Thoracic aorta (tissue), 2 donors: ENCODE results near the gene TNFRSF12A. TPM values are rescaled to one million over a fixed set of nuclear protein-coding genes. Genes with fewer than 3 reads are reported as not detected.

ENCODE experiments used
- ATAC-seq: fragments of 150-250 bp; one replicate; pipeline ENCODE4 v1.8.0; 2017; ENCODE audit warnings: low read depth; ENCODE audit not compliant: insufficient number of reproducible peaks, low FRiP score
- DNase-seq: peaks from one replicate; pipeline ENCODE4 v3.0.0-alpha.2; 2020; ENCODE audit warnings: low spot score
- H3K27ac ChIP-seq, 2 donors: fragments of 200-600 bp; sonication (generic); 1 replicate in 1 of 2; 2 replicates in 1 of 2; pipeline ENCODE4 v1.5.1; 2016; ENCODE audit warnings: mild to moderate bottlenecking in 2 of 2, moderate library complexity in 2 of 2
- H3K27me3 ChIP-seq: fragments of 200-600 bp; sonication (generic); replicated peaks from 2 replicates; pipeline ENCODE4 v1.6.0; 2016; ENCODE audit warnings: mild to moderate bottlenecking; ENCODE audit not compliant: insufficient read depth
- H3K36me3 ChIP-seq: fragments of 200-600 bp; sonication (generic); one replicate; pipeline ENCODE4 v1.5.1; 2016
- H3K4me1 ChIP-seq, 2 donors: fragments of 200-600 bp; sonication (generic); 1 replicate in 1 of 2; 2 replicates in 1 of 2; pipeline versions ENCODE4 v1.5.1 to v1.6.0; 2016; ENCODE audit warnings: low read depth in 2 of 2, mild to moderate bottlenecking in 1 of 2; ENCODE audit not compliant: control insufficient read depth in 1 of 2
- H3K4me3 ChIP-seq: fragments of 200-600 bp; sonication (generic); 2 replicates; pipeline ENCODE4 v1.5.1; 2016; ENCODE audit warnings: mild to moderate bottlenecking
- H3K9me3 ChIP-seq: fragments of 200-600 bp; sonication (generic); 2 replicates; pipeline ENCODE4 v1.5.1; 2016
- CTCF ChIP-seq: fragments of 200-600 bp; sonication (generic); IDR thresholded peaks from one replicate; pipeline ENCODE4 v1.5.1; 2019; ENCODE audit warnings: antibody characterized with exemption
- total RNA-seq, 2 donors: library from RNA; depleted of rRNA; stranded (reverse); fragments of >200 nt; gene quantifications; one replicate each; pipeline versions ENCODE4 v1.1.0 to v1.2.3, GENCODE V29; 2016

The TNFRSF12A gene
- total RNA-seq, 2 donors from 2014 or later, result 274 to 461 TPM

- Histone ChIP-seq H3K27ac (no peak within 1 kb of the TSS), H3K4me3 (peak within 1 kb of the TSS; percentile 76), H3K36me3 (no peaks in the 10 kb centered on the region), H3K4me1 (peaks cover 15 to 17% of the 10 kb centered on the region in 2 donors), H3K9me3 (no peaks in the 10 kb centered on the region), H3K27me3 (peaks cover 23% of the 10 kb centered on the region)
- TF ChIP-seq CTCF, result no peak
- no peak for ATAC-seq
- no peak for DNase-seq
These were observed 25.8 kb downstream of the TNFRSF12A start, which contains the start of gene MMP25 for GRCh38 chr16:3045758-3046640. Gene MMP25 (plus strand): TSS chr16:3046561. CDS start chr16:3046918, 357 bp downstream.

GRCh38 chr16:3046641-3047386 lies 26.6 kb downstream of the TNFRSF12A start:
- ATAC-seq, result no peak
- H3K4me3 ChIP-seq, result peak overlapping the region; percentile 76
- no peaks in the 10 kb centered on the region for H3K9me3 ChIP-seq
- no peak overlapping the region for H3K27ac ChIP-seq
- peaks cover 15 to 17% of the 10 kb centered on the region in 2 donors for H3K4me1 ChIP-seq
- H3K27me3 ChIP-seq, result peaks cover 23% of the 10 kb centered on the region
- H3K36me3 ChIP-seq, result no peaks in the 10 kb centered on the region
- DNase-seq, result no peak
- TF ChIP-seq CTCF, result no peak

GRCh38 chr16:3047387-3047720 lies 27.2 kb downstream of the TNFRSF12A start:
- Histone ChIP-seq H3K27ac (no peak overlapping the region), H3K4me3 (no peak overlapping the region), H3K27me3 (peaks cover 23% of the 10 kb centered on the region), H3K36me3 (no peaks in the 10 kb centered on the region), H3K4me1 (peaks cover 15 to 17% of the 10 kb centered on the region in 2 donors), H3K9me3 (no peaks in the 10 kb centered on the region)
- DNase-seq (no peak), ATAC-seq (no peak)
- no peak for TF ChIP-seq CTCF

- no peak overlapping the region for H3K4me3 ChIP-seq
- ATAC-seq, result no peak
- H3K27me3 ChIP-seq, result peaks cover 11% of the 10 kb centered on the region
- H3K27ac ChIP-seq, result no peak overlapping the region
- no peak for DNase-seq
- H3K36me3 ChIP-seq, result no peaks in the 10 kb centered on the region
- H3K4me1 ChIP-seq, result peaks cover 15 to 17% of the 10 kb centered on the region in 2 donors
- H3K9me3 ChIP-seq, result no peaks in the 10 kb centered on the region
- no peak for TF ChIP-seq CTCF
These were observed 29.8 kb downstream of the TNFRSF12A start for GRCh38 chr16:3049921-3050481.

- DNase-seq, result no peak
- no peaks in the 10 kb centered on the region for H3K9me3 ChIP-seq
- no peak overlapping the region for H3K27ac ChIP-seq
- H3K4me1 ChIP-seq, result peaks cover 15% of the 10 kb centered on the region in 2 donors
- H3K27me3 ChIP-seq, result peaks cover 9% of the 10 kb centered on the region
- H3K36me3 ChIP-seq, result no peaks in the 10 kb centered on the region
- H3K4me3 ChIP-seq, result no peak overlapping the region
- TF ChIP-seq CTCF, result no peak
- ATAC-seq, result no peak
These were observed 30.3 kb downstream of the TNFRSF12A start for GRCh38 chr16:3050487-3050886.
